AML-193 (cell line): ENCODE results near the gene SLC30A7.
"Not testable (repeated sequence)": the region's sequence is repeated elsewhere in the genome, so short reads cannot be mapped to it uniquely, and the experiment has no call there.

Experiments used
- DNase-seq, 2 experiments: peaks; one replicate each; lab custom pipeline; 2025; lab: John Stamatoyannopoulos, UW

SLC30A7 gene

DNA sequence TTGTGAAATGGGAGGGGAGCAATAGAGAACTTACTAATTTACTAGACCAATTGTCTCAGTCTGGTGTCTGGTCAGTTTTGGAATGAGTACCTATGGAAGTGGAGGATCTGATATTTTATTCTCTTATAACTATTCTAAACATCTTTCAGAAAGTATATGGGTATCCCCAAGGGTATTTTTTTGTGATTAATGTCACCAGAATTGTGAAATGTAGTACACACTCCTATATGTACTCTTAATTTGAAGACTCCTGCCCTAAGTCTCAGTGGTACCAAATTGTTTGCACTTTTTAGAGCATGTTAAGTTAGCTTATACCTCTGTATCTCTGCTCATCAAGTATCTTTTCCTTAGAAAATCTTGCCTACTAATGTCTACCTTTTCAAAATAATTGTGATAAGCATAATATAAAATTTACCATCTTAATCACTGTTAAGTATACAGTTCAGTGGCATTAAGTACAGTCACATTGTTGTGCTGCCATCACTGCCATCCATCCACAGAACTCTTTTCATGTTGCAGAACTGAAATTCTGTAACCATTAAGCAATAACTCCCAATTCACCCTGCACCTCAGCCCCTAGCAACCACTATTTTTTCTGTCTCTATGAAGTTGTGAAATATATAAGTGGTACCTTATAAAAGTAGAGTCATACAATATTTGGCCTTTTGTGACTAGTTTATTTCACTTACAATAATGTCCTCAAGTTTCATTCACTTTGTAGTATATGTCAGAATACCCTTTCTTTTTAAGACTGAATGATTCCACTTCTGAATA, 40.5 kb downstream of the SLC30A7 start:
- DNase-seq = peak; percentile 17 to 33

DNA sequence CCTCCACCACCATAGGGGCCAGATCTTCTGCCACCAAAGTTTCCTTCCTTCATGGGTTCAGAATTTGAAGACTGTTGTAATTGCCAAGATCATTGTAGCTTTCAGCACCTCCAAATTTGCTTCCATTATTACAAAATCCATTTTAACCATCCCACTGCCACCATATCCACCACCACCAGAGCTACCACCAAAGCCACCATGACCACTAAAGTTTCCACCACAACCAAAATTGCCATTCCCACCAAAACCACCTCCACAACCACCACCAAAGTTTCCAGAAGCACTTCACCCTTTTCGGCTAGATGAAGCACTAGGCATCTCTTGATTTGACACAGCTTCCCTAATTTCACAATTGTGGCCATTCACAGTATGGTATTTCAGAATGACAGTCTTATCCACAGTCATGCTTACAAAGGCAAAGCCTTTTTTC, 45.2 kb downstream of the SLC30A7 start:
- DNase-seq = no peak

DNA sequence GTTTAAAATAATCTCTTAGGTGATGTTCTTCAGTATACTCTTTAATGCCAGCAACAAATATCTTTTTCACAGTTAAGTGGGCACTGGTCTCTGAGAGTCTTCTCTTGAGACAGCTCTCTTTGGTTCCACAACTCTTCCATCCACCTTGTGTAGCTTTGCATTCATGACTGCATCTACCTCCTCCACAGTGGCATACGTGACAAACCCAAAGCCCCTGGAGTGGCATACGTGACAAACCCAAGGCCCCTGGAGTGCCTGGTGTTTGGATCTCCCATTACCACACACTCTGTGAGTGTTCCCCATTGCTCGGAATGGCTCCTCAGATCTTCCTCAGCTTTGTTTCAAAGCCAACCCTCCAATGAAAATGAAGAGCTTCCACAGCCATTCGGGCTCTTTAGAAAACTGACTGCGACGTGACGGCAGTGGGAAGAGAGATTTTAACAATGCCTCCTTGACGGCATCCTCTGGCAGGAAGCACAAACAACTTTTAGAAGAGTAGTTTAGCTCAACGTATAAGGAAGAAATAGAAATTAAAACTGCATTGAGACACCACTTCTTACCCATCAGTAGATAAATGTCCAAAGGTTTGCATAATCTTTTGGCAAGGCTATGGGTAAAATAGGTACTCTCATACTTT, 45.8 kb downstream of the SLC30A7 start:
- no peak for DNase-seq

DNA sequence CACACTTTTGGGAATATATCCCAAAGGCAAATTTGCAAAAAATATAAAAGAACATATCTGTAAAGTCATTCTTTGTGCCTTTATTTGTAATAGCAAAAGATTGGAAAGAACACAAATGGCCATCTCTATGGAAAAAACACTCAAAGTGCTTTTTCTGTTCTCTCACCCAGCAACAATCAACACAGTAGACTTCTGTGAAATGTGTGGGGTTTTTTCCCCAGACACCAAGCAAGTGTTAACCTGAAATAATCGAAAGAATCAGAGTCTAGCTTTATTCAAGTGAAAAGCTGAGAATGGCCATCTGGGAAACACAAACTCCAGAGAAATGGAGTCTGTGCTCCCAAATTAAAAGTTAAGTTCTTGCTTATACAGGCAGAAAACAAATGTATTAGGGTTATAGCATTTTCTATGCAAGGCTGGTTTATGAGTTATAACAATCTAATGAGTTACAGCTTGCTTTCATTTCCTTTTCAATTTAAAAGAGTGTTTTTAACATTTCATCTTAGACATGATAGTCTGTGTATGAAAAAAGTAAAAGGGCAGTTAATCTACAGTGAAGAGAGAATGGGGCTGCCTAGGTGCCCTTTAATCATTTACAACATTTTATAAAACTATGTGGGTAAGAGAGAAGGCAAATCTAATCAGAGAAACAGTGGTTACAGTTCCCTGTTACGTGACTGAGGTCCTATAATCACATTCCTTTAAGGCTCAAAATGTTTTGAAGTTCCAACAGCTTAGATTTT, 46.6 kb downstream of the SLC30A7 start:
- no peak for DNase-seq

DNA sequence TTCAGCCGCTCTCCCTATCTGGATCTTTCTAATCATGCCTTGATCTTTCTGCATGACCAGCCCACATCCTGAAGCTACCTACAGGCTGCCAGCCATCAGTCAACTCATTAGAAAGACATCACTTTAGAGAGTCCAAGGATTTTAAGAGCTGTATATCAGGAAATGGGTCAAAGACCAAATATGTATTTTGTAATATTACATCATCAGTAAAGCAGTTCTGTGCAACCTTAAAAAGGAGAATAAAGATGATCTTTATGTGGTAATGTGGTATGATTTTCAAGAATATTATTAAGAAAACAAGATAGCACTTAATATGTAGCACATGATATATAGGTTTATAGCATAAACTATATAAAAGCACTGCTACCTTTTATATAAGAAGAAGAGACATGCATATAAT, 47.6 kb downstream of the SLC30A7 start:
- no peak for DNase-seq

DNA sequence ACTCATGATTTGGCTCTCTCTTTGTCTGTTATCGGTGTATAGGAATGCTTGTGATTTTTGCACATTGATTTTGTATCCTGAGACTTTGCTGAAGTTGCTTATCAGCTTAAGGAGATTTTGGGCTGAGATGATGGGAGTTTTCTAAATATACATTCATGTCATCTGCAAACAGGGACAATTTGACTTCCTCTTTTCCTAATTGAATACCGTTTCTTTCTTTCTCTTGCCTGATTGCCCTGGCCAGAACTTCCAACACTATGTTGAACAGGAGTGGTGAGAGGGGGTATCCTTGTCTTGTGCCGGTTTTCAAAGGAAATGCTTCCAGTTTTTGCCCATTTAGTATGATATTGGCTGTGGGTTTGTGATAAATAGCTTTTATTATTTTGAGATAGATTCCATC, 50.2 kb downstream of the SLC30A7 start:
- not testable (repeated sequence) for DNase-seq

DNA sequence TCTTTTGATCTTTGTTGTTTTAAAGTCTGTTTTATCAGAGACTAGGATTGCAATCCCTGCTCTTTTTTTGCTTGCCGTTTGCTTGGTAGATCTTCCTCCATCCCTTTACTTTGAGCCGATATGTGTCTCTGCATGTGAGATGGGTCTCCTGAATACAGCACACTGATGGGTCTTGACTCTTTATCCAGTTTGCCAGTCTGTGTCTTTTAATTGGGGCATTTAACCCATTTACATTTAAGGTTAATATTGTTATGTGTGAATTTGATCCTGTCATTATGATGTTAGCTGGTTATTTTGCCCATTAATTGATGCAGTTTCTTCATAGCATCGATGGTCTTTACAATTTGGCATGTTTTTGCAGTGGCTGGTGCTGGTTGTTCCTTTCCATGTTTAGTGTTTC, 51.9 kb downstream of the SLC30A7 start:
- not testable (repeated sequence) for DNase-seq

DNA sequence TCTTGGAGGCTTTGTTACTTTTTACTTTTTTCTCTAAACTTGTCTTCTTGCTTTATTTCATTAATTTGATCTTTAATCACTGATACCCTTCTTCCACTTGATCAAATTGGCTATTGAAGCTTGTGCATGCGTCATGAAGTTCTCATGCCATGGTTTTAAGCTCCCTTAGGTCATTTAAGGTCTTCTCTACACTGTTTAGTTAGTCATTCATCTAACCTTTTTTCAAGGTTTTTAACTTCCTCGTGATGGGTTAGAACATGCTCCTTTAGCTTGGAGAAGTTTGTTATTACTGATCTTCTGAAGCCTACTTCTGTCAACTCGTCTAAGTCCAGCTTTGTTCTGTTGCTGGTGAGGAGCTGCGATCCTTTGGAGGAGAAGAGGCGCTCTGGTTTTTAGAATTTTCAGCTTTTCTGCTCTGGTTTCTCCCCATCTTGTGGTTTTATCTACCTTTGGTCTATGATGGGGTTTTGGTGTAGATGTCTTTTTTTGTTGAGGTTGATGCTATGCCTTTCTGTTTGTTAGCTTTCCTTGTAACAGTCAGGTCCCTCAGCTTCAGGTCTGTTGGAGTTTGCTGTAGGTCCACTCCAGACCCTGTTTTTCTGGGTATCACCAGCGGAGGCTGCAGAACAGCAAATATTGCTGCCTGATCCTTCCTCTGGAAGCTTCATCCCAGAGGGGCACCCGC, 53.0 kb downstream of the SLC30A7 start:
- DNase-seq = not testable (repeated sequence)

DNA sequence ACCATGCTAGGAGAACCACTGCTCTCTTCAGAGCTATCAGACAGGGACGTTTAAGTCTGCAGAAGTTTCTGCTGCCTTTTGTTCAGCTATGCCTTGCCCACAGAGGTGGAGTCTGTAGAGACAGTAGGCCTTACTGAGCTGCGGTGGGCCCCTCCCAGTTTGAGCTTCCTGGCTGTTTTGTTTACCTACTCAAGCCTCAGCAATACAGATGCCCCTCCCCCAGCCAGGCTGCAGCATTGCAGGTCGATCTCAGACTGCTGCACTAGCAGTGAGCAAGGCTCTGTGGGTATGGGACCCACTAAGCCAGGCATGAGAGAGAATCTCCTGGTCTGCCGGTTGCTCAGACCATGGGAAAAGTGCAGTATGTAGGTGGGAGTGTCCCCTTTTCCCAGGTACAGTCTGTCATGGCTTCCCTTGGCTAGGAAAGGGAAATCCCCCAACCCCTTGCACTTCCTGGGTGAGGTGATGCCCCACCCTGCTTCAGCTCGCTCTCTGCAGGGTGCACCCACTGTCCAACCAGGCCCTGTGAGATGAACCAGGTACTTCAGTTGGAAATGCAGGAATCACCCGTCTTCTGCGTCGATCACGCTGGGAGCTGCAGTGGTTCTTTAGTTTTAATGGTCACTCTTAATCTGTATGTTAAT, 53.7 kb downstream of the SLC30A7 start:
- not testable (repeated sequence) for DNase-seq

DNA sequence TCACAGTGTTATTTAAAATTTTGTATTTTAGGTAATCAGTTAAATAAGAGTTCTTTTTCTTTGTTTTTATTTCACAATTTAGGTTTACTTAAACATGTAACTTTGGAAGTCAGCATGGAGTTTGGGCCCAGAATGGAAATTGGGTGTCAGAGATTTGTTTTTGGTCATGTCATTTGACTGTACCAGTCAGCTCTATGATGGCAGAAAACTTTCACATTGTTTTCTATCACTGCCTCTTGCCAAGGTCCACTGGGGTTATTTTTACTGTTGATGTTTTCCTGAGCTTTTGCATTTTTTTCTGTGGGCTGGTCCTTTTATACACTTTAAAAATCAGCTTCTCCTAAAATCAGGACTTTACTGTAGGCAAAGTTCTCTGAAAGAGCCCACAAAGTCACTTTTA, 54.4 kb downstream of the SLC30A7 start:
- DNase-seq = no peak

DNA sequence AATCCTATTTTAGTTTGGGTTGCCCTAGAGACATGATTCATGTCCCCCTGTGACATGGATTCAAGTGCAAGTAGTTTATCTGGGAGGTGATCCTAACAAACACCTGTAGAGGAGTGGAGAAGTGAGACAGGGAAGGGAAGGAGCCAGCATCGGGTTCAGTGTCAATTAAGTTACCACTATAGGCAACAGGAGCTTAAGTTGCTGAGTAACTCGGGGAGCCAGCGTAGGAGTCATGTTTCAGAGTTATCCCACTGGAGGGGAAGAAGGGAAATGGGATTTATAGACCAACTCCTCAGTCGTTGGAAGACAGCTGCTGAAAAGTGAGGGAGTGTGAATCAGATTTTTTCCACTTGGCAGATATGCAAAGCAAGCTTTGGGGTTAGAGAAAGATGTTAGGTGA, 54.9 kb downstream of the SLC30A7 start:
- no peak for DNase-seq

DNA sequence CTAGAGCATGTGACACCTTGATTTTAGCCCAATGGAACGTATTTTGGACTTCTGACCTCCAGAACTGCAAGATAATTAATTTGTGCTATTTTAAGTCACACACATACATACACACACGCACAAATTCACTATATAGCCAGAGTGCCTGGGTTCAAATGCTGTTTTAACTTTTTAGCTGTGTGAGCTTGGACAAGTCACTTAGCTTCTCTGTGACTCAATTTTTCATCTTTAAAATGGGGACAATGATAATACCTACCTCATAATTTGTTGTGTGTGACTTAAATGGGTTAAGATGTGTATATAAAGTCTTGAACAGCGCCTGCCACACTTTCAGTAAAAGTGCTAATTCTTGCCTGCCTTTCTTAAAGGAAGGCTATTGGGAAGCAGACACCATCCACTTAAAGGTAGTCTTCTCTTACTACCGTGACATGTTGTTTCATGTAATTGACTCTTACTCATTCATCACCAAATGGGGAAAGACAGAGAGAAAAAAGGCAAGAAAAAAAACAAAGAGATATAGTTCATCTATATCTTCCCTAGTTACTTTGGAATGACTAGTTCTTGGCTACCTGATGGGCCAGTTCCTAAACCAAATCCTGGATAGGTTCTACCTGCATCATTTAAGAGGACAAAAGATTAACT, 56.3 kb downstream of the SLC30A7 start:
- no peak for DNase-seq

DNA sequence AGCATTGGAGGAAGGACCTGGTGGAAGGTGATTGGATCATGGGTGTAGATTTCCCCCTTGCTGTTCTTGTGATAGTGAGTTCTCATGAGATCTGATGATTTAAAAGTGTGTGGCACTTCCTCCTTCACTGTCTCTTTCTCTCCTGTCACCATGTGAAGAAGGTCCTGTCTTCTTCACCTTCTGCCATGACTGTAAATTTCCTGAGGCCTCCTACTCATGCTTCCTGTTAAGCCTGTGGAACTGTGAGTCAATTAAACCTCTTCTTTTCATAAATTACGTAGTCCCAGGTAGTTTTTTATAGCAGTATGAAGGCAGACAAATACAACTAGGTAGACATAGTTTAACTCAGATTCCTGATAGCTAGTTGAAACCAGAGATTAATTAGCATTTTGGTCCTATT, 57.1 kb downstream of the SLC30A7 start:
- DNase-seq = not testable (repeated sequence)

DNA sequence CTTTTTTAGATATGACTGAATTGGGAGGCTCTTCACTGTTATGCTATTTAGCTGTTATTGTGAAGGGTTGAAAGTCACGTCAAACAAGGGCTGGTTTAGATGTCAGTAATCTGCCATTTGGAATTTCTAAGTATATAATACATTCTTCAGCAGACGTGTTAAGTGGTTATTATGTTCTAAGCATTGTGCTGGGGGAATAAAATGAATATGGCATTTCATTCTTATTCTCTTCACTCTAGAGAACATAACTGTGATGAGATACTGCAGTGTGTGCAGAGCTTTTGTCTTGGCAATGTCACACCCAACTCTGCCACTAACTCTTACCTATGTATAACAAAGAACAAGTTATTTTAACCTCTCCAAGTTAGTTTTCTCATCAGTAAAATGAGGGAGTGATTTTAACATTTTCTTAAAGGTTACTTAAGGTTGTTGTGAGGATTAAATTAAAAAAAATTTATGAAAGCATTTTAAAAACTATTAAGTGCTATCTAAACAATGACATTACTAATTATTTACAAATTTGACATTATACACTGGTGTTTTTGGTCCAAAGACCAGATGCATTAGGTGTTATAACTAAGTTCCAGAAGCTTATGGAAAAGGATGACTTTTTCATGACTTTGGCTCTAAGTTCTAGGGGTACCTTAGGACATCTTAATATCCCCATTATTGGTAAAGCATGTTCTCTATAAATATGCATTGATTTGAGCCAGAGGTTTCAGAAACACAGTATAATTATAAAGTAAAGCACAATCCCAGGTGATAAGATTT, 58.3 kb downstream of the SLC30A7 start:
- no peak for DNase-seq

DNA sequence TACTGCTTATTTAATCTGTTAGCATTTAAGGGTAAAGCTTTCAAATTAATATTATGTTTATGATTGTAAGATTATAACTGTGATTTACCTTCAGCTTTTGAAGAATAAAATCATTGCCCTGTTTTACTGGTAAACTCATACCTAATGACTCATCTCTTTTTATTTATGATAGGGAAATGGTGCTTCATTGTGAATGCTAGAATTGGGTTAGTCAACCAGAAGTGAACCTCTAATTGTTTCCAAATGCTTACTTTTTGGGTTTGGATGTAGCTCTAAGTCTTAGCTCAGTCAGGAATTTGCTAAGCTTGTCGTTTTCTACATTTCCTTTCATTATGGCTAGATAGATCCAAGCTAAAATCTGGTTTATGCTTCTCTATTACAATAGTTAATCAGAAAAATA, 59.4 kb downstream of the SLC30A7 start:
- no peak for DNase-seq

DNA sequence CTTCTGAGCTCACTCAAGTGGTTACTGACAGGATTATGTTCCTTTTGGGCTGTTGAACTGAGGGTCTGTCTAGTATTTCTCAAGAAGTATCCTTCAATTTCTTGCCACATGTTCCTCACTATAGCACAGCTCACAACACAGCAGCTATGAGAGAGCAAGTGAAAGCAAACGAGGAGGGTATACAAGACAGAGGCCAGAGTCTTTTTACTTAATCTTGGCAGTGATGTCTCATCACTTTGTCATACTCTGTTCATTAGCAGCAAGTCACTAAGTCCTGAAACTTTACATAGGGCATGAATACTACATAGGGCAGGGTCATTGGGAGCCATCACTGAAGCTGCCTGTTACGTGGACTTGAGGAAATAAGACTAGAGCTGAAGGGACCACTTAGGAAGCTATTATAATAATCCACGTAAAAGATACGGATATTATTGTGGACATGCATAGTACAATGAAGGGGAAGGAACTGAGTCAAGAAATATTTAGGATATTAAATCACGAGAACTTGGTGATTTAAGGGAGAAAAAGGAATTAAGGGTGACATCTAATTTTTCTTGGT, 63.7 kb downstream of the SLC30A7 start:
- DNase-seq = no peak

DNA sequence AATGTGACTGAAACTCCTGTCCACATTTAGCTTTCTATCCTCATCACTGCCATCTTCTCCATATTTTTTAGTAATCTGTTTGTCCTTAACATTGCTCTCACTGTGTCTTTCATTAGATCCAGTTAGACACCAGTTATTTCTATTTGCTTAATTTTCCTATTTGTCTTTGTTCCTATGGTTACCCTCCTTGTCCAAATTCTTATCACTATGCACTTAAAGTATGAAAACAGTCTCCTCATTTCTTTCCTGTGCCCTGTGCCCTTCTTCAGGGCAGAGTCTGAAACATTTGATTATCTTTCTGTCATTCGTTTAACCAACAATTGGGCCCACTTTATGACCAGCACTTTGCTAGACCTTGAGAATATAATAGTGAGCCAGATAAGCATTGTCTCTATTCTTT, 64.2 kb downstream of the SLC30A7 start:
- no peak for DNase-seq

DNA sequence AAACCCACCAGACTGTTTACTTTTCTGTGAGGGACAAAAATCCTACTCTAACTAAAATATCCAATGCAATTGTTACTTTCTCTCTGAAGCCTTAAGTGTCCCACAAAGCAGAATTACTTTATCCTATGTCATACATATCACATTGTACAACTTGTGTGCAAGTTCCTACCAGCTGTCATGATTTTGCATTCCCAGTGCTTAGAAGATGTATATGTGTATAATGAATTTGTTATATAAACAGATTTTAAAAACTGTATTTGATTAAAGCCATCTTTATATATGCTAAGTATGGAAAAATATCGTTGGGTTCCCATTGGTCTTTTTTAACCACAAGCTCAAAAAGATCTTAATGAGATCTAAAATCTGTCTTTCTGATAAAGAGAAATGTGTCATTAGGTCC, 72.7 kb downstream of the SLC30A7 start:
- DNase-seq = no peak

DNA sequence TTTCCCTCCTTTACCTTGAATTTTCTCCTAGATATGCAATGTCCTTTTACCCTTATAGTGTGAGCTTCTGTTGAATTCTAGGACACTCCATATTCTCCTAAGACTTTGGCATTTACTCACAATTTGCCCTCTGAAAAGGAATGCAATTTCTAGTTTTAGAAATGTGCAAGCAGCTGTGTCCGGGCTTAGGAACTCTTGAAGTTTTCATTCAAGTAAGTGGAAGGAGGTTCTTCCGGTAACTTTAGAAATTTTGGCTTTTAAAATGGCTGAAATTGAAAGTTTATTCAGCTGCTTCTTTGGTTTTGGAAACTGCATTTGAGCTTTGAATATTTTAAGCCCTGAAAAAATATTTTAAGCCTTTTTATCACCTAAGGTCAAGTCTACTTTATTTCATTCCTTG, 73.4 kb downstream of the SLC30A7 start:
- no peak for DNase-seq

DNA sequence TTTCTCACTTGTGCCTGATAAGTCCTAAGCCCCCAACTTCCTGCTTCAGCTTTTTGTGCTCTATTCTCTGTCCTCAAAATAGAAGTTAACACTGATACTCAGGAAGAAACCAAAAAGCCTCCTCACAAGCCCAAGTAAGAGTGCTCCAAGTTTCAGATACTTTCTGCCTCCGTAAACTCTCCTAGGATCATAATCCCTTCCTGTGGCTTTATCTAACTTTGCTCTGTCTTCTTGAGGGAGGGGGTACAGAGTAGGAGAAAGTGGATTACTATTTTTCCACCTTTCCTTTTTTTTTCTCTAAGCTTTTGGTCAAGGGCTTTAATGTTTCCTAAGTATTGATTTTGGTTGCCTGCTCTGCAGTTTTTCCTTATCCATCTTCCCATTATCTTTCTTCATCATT, 75.1 kb downstream of the SLC30A7 start:
- DNase-seq = no peak
